ENCODE data around the gene SDK2.
"Not testable (repeated sequence)": the region's sequence is repeated elsewhere in the genome, so short reads cannot be mapped to it uniquely, and the experiment has no call there.

Gene SDK2

GRCh38 chr17:73342050-73342522 is 302.2 kb downstream of the SDK2 start:
- DNase-seq (ENCODE audit: low spot score) = peak; percentile 94

- no peak for DNase-seq (ENCODE audit: low spot score)
These were observed 302.7 kb downstream of the SDK2 start for GRCh38 chr17:73341350-73342049.

GRCh38 chr17:73340093-73340596 is 304.1 kb downstream of the SDK2 start:
- DNase-seq (ENCODE audit: low spot score) = peak; percentile 94

GRCh38 chr17:73338566-73339197 is 305.6 kb downstream of the SDK2 start:
- DNase-seq (ENCODE audit: low spot score) = no peak

GRCh38 chr17:73338050-73338521 is 306.2 kb downstream of the SDK2 start:
- no peak for DNase-seq (ENCODE audit: low spot score)

GRCh38 chr17:73337330-73337710 is 306.9 kb downstream of the SDK2 start:
- no peak for DNase-seq (ENCODE audit: low spot score)

- no peak for DNase-seq (ENCODE audit: low spot score)
These were observed 307.6 kb downstream of the SDK2 start for GRCh38 chr17:73336408-73337329.

- DNase-seq (ENCODE audit: low spot score) = no peak
These were observed 308.4 kb downstream of the SDK2 start for GRCh38 chr17:73335591-73336407.

- DNase-seq (ENCODE audit: low spot score) = no peak
These were observed 309.3 kb downstream of the SDK2 start for GRCh38 chr17:73334771-73335513.

GRCh38 chr17:73333445-73333844 is 310.8 kb downstream of the SDK2 start:
- not testable (repeated sequence) for DNase-seq (ENCODE audit: low spot score)

- no peak for DNase-seq (ENCODE audit: low spot score)
These were observed 313.2 kb downstream of the SDK2 start for GRCh38 chr17:73331060-73331459.

GRCh38 chr17:73327676-73328075 is 316.6 kb downstream of the SDK2 start:
- no peak for DNase-seq (ENCODE audit: low spot score)

GRCh38 chr17:73325527-73325842 is 318.8 kb downstream of the SDK2 start:
- no peak for DNase-seq (ENCODE audit: low spot score)

- DNase-seq (ENCODE audit: low spot score) = no peak
These were observed 319.3 kb downstream of the SDK2 start for GRCh38 chr17:73324711-73325526.

- no peak for DNase-seq (ENCODE audit: low spot score)
These were observed 320.1 kb downstream of the SDK2 start for GRCh38 chr17:73324160-73324475.

GRCh38 chr17:73323409-73324159 is 320.7 kb downstream of the SDK2 start:
- DNase-seq (ENCODE audit: low spot score) = no peak

GRCh38 chr17:73320601-73321264 is 323.5 kb downstream of the SDK2 start:
- DNase-seq (ENCODE audit: low spot score) = no peak

GRCh38 chr17:73319766-73320165 is 324.5 kb downstream of the SDK2 start:
- no peak for DNase-seq (ENCODE audit: low spot score)

GRCh38 chr17:73318836-73319235 is 325.4 kb downstream of the SDK2 start:
- DNase-seq (ENCODE audit: low spot score) = no peak

Data from kidney tubule cell (primary cell).